GM12878 (cell line): ENCODE results near the gene NID1. TPM values are rescaled to one million over a fixed set of nuclear protein-coding genes. Genes with fewer than 3 reads are reported as not detected.

Experiments
- ATAC-seq: fragments of 200-7000 bp; cut with Tn5 transposase; 3 replicates; pipeline ENCODE4 v1.9.1; 2020; ENCODE audit warnings: mild to moderate bottlenecking, moderate library complexity
- BruUV-seq: library from RNA; stranded (reverse); fragments of 400-500 nt; replicated peaks from 2 replicates; lab custom pipeline; 2021; lab: Mats Ljungman, UMichigan
- CTCF ChIA-PET: fragments of 300-600 bp; sonication (Branson Sonifier 250); formaldehyde crosslinking; extraction: SDS; loops from one replicate; lab custom pipeline; 2021; ENCODE audit warnings: inconsistent platforms; lab: Yijun Ruan, JAX
- POLR2A ChIA-PET: fragments of 350-600 bp; formaldehyde crosslinking; extraction: SDS; loops from one replicate; lab custom pipeline; 2021; ENCODE audit warnings: inconsistent platforms; lab: Charles Lee
- RAD21 ChIA-PET: fragments of 300-600 bp; sonication (Branson Sonifier 250); formaldehyde crosslinking; loops from one replicate; lab custom pipeline; 2023; ENCODE audit warnings: antibody characterized with exemption; ENCODE audit not compliant: unreplicated experiment; lab: Charles Lee
- SMC1A ChIA-PET: fragments of 300-600 bp; sonication (Branson Sonifier 250); formaldehyde crosslinking; loops from one replicate; lab custom pipeline; 2023; ENCODE audit not compliant: unreplicated experiment, uncharacterized antibody; lab: Charles Lee
- DNase-seq: peaks from one replicate; pipeline ENCODE4 v3.0.0-alpha.2; 2011; ENCODE audit warnings: low read depth, low spot score
- FAIRE-seq: peaks from 3 replicates; lab custom pipeline; 2011; peaks lifted over from hg19 to GRCh38; lab: Jason Lieb, UNC
- H2AFZ ChIP-seq: 2 replicates; pipeline ENCODE4 v1.6.0; 2011; ENCODE audit warnings: low read depth, low read length, control low read depth; ENCODE audit not compliant: control insufficient read depth
- H3K27ac ChIP-seq: 2 replicates; pipeline ENCODE4 v1.5.1; 2011; ENCODE audit warnings: control low read depth; ENCODE audit not compliant: control insufficient read depth, insufficient read depth
- H3K27me3 ChIP-seq, 2 experiments: replicated peaks in 1 of 2; 2 replicates each; pipeline versions ENCODE4 v1.6.0 to v1.6.1; 2011; ENCODE audit warnings: low read length in 1 of 2; ENCODE audit not compliant: control insufficient read depth in 2 of 2, insufficient read depth in 2 of 2
- H3K36me3 ChIP-seq, 2 experiments: 2 replicates each; pipeline ENCODE4 v1.5.1; 2011; ENCODE audit warnings: low read length in 1 of 2; ENCODE audit not compliant: control insufficient read depth in 2 of 2, insufficient read depth in 2 of 2
- H3K4me1 ChIP-seq: 2 replicates; pipeline ENCODE4 v1.6.1; 2011; ENCODE audit warnings: mild to moderate bottlenecking, low read length, moderate library complexity, mixed read lengths; ENCODE audit not compliant: control insufficient read depth, insufficient read depth
- H3K4me2 ChIP-seq: 2 replicates; pipeline ENCODE4 v1.6.0; 2011; ENCODE audit warnings: control low read depth; ENCODE audit not compliant: control insufficient read depth, insufficient read depth
- H3K4me3 ChIP-seq: fragments of 200-600 bp; sonication (generic); 2 replicates; pipeline ENCODE4 v1.5.1; 2016
- H3K79me2 ChIP-seq: 2 replicates; pipeline ENCODE4 v1.6.0; 2011; ENCODE audit warnings: low read length; ENCODE audit not compliant: control insufficient read depth, insufficient read depth
- H3K9ac ChIP-seq: 2 replicates; pipeline ENCODE4 v1.8.0; 2011; ENCODE audit warnings: low read length, control low read depth, mixed read lengths; ENCODE audit not compliant: control insufficient read depth, insufficient read depth
- H3K9me3 ChIP-seq: replicated peaks from 3 replicates; pipeline ENCODE4 v1.5.1; 2011; ENCODE audit warnings: mild to moderate bottlenecking, low read length; ENCODE audit not compliant: control insufficient read depth, insufficient read depth
- H4K20me1 ChIP-seq: 2 replicates; pipeline ENCODE4 v1.6.0; 2011; ENCODE audit not compliant: control insufficient read depth, insufficient read depth
- CBFB ChIP-seq: IDR thresholded peaks from 2 replicates; pipeline ENCODE4 v1.6.1; 2016; ENCODE audit warnings: antibody characterized with exemption, low read depth
- CHD1 ChIP-seq: IDR thresholded peaks from 2 replicates; pipeline ENCODE4 v1.6.1; 2012; ENCODE audit warnings: low read depth, low read length, improper control_type of control experiment
- LARP7 ChIP-seq: fragments of 450-650 bp; IDR thresholded peaks from 2 replicates; pipeline ENCODE4 v1.6.1; 2017; ENCODE audit warnings: mild to moderate bottlenecking
- MEF2B ChIP-seq: fragments of 450-650 bp; IDR thresholded peaks from 2 replicates; pipeline ENCODE4 v1.6.1; 2018; ENCODE audit warnings: mild to moderate bottlenecking, moderate library complexity; ENCODE audit not compliant: partially characterized antibody, poor library complexity, severe bottlenecking
- MXI1 ChIP-seq: fragments of 150-350 bp; IDR thresholded peaks from 2 replicates; pipeline ENCODE4 v1.6.1; 2011; ENCODE audit warnings: low read depth, mild to moderate bottlenecking, inconsistent platforms, low read length, improper control_type of control experiment
- RFX5 ChIP-seq: IDR thresholded peaks from 2 replicates; pipeline ENCODE4 v1.6.1; 2011; ENCODE audit warnings: low read depth, low read length, improper control_type of control experiment
- SIX5 ChIP-seq: IDR thresholded peaks from 2 replicates; pipeline ENCODE4 v1.6.1; 2011; ENCODE audit warnings: mild to moderate bottlenecking, low read depth, low read length, moderate library complexity; ENCODE audit not compliant: severe bottlenecking
- SMAD5 ChIP-seq: IDR thresholded peaks from 2 replicates; pipeline ENCODE4 v1.6.1; 2016; ENCODE audit warnings: antibody characterized with exemption, low read depth
- SMARCA5 ChIP-seq: fragments of 450-650 bp; IDR thresholded peaks from 2 replicates; pipeline ENCODE4 v1.6.1; 2017; ENCODE audit warnings: mild to moderate bottlenecking
- SUPT20H ChIP-seq: IDR thresholded peaks from 2 replicates; pipeline ENCODE4 v1.6.1; 2011; ENCODE audit warnings: low read depth, mild to moderate bottlenecking, low read length, moderate library complexity, borderline replicate concordance; ENCODE audit not compliant: control insufficient read depth
- TCF7 ChIP-seq: IDR thresholded peaks from 2 replicates; pipeline ENCODE4 v1.6.1; 2014; ENCODE audit warnings: antibody characterized with exemption, borderline replicate concordance
- ZNF622 ChIP-seq: fragments of 450-650 bp; IDR thresholded peaks from 2 replicates; pipeline ENCODE4 v1.6.1; 2017; ENCODE audit warnings: mild to moderate bottlenecking, inconsistent platforms
- WGBS: methylation state at CpG from one replicate; pipeline ENCODE4 v1.1.6; 2016; ENCODE audit warnings: low lambda C conversion rate; ENCODE audit not compliant: insufficient replicate concordance, insufficient coverage; ENCODE audit errors: missing lambda C conversion rate; 5-methylcytosine and 5-hydroxymethylcytosine counted together
- in situ Hi-C: fragments of 300-500 bp; cut with MboI; formaldehyde crosslinking; loops from 9 replicates; pipeline ENCODE4 v1.14.3; 2018; ENCODE audit warnings: mixed read lengths
- intact Hi-C: fragments of 100-400 bp; cut with micrococcal nuclease; formaldehyde crosslinking; loops from one replicate; pipeline ENCODE4 v1.14.2; 2022; ENCODE audit not compliant: unreplicated experiment
- polyA plus RNA-seq, 11 experiments: library from polyadenylated mRNA; depleted of rRNA in 4 of 11; unstranded in 6 of 11; stranded (reverse) in 5 of 11; fragments of >200 nt; fragmentation: Nextera tagmentation in 4 of 11; fragmentation: Illumina TruSeq in 1 of 11; extraction: Ambion mirVana in 4 of 11; extraction: Trizol in 1 of 11; gene quantifications; 1 replicate in 1 of 11; 2 replicates in 10 of 11; pipeline versions ENCODE4 v1.2.1 to v1.2.3, GENCODE V29; 2011 to 2016; ENCODE audit warnings: inconsistent platforms in 2 of 11, missing spikeins in 2 of 11, low read depth in 1 of 11
- total RNA-seq, 4 experiments: library from RNA; depleted of rRNA in 3 of 4; stranded (reverse); fragments of >200 nt in 3 of 4; fragmentation: Illumina TruSeq in 1 of 4; extraction: Trizol in 1 of 4; gene quantifications; 2 replicates each; pipeline versions ENCODE4 v1.2.1 to v1.2.3, GENCODE V29; 2013 to 2021
- TF ChIP-seq, protein P1 (sequence below): fragments of 450-650 bp; formaldehyde crosslinking; IDR thresholded peaks from 2 replicates; pipeline ENCODE4 v1.4.0; 2020; ENCODE audit warnings: mild to moderate bottlenecking, moderate library complexity
- TF ChIP-seq, protein P2 (sequence below): fragments of 450-650 bp; IDR thresholded peaks from 2 replicates; pipeline ENCODE4 v1.6.1; 2017; ENCODE audit warnings: borderline replicate concordance
- TF ChIP-seq, protein P3 (sequence below): fragments of 450-650 bp; formaldehyde crosslinking; IDR thresholded peaks from 2 replicates; pipeline ENCODE4 v1.5.0; 2022; ENCODE audit warnings: mild to moderate bottlenecking, missing genetic modification characterization

Gene NID1
- total and polyA plus RNA-seq, 10 of the 15 experiments (the other 5 are each of a cell fraction or from before 2014, with no cell fraction given) = 4.2 to 25.7 (median 11.3) TPM

DNA sequence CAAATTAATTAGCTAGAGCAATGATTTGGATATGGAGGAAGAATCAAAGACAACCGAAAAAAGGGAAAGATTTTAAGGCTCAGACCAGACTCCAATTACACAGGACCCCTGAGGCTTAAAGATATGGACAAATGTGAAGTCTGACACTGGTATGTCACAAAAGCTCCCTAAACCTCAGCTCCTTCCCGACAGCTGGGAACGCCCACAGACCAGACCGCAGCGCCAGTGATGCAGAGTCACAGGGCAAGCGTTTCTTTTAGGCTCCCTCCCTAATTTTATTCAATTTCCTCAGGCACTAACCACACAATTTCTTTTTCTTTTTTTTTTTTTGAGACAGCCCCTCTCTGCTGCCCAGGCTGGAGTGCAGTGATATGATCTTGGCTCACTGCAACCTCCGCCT lies 40.2 kb downstream of the NID1 start:
- FAIRE-seq = no peak
- no peaks in the 10 kb centered on the region for H3K4me1 ChIP-seq
- no peak overlapping the region for H3K4me2 ChIP-seq
- no peaks in the 10 kb centered on the region for H3K9me3 ChIP-seq
- no peaks in the 10 kb centered on the region for H3K27me3 ChIP-seq
- 81% methylated on average over 7 of the region's 7 CpGs for WGBS
- H3K36me3 ChIP-seq = peaks cover 0 to 10% of the 10 kb centered on the region in 2 experiments; a peak in 2 of 4 replicates
- TF ChIP-seq ZNF622 (no peak), MXI1 (no peak), SMARCA5 (no peak), LARP7 (no peak), CHD1 (no peak), CBFB (no peak), RFX5 (no peak), SUPT20H (no peak), SIX5 (no peak), SMAD5 (no peak), TCF7 (no peak), MEF2B (no peak)
- TF ChIP-seq, protein P1, sequence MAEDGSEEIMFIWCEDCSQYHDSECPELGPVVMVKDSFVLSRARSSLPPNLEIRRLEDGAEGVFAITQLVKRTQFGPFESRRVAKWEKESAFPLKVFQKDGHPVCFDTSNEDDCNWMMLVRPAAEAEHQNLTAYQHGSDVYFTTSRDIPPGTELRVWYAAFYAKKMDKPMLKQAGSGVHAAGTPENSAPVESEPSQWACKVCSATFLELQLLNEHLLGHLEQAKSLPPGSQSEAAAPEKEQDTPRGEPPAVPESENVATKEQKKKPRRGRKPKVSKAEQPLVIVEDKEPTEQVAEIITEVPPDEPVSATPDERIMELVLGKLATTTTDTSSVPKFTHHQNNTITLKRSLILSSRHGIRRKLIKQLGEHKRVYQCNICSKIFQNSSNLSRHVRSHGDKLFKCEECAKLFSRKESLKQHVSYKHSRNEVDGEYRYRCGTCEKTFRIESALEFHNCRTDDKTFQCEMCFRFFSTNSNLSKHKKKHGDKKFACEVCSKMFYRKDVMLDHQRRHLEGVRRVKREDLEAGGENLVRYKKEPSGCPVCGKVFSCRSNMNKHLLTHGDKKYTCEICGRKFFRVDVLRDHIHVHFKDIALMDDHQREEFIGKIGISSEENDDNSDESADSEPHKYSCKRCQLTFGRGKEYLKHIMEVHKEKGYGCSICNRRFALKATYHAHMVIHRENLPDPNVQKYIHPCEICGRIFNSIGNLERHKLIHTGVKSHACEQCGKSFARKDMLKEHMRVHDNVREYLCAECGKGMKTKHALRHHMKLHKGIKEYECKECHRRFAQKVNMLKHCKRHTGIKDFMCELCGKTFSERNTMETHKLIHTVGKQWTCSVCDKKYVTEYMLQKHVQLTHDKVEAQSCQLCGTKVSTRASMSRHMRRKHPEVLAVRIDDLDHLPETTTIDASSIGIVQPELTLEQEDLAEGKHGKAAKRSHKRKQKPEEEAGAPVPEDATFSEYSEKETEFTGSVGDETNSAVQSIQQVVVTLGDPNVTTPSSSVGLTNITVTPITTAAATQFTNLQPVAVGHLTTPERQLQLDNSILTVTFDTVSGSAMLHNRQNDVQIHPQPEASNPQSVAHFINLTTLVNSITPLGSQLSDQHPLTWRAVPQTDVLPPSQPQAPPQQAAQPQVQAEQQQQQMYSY (CRISPR knock-in tag) = no peak
- TF ChIP-seq, protein P2, sequence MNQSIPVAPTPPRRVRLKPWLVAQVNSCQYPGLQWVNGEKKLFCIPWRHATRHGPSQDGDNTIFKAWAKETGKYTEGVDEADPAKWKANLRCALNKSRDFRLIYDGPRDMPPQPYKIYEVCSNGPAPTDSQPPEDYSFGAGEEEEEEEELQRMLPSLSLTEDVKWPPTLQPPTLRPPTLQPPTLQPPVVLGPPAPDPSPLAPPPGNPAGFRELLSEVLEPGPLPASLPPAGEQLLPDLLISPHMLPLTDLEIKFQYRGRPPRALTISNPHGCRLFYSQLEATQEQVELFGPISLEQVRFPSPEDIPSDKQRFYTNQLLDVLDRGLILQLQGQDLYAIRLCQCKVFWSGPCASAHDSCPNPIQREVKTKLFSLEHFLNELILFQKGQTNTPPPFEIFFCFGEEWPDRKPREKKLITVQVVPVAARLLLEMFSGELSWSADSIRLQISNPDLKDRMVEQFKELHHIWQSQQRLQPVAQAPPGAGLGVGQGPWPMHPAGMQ = no peak
- TF ChIP-seq, protein P3, sequence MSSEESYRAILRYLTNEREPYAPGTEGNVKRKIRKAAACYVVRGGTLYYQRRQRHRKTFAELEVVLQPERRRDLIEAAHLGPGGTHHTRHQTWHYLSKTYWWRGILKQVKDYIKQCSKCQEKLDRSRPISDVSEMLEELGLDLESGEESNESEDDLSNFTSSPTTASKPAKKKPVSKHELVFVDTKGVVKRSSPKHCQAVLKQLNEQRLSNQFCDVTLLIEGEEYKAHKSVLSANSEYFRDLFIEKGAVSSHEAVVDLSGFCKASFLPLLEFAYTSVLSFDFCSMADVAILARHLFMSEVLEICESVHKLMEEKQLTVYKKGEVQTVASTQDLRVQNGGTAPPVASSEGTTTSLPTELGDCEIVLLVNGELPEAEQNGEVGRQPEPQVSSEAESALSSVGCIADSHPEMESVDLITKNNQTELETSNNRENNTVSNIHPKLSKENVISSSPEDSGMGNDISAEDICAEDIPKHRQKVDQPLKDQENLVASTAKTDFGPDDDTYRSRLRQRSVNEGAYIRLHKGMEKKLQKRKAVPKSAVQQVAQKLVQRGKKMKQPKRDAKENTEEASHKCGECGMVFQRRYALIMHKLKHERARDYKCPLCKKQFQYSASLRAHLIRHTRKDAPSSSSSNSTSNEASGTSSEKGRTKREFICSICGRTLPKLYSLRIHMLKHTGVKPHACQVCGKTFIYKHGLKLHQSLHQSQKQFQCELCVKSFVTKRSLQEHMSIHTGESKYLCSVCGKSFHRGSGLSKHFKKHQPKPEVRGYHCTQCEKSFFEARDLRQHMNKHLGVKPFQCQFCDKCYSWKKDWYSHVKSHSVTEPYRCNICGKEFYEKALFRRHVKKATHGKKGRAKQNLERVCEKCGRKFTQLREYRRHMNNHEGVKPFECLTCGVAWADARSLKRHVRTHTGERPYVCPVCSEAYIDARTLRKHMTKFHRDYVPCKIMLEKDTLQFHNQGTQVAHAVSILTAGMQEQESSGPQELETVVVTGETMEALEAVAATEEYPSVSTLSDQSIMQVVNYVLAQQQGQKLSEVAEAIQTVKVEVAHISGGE = no peak
- in situ Hi-C loops = no loop called here
- ChIA-PET SMC1A (interaction anchor here (0.7 kb wide), 1 partner anchor 18 kb away, joined by 3 read pairs; no protein-coding TSS in a partner anchor), RAD21 (no interaction called here), CTCF (interaction anchor here (0.6 kb wide), 2 partner anchors 361 to 428 kb away, joined by 3 read pairs; no protein-coding TSS in a partner anchor), POLR2A (no interaction called here)
- no peaks in the 10 kb centered on the region for H3K79me2 ChIP-seq
- no peak for ATAC-seq
- DNase-seq = no peak
- no TSS peak for BruUV-seq
- no peaks in the 10 kb centered on the region for H4K20me1 ChIP-seq
- no peak overlapping the region for H3K4me3 ChIP-seq
- H3K27ac ChIP-seq = no peak overlapping the region
- intact Hi-C loops = no loop called here
- no peak overlapping the region for H2AFZ ChIP-seq
- H3K9ac ChIP-seq = no peak overlapping the region
